HEK293 (cell line): ENCODE data around the gene MED19.

ENCODE experiments used
- CTCF ChIA-PET: fragments of 350-600 bp; formaldehyde crosslinking; extraction: SDS; loops from one replicate; lab custom pipeline; 2021; ENCODE audit warnings: antibody characterized with exemption; lab: Yijun Ruan, JAX
- POLR2A ChIA-PET: fragments of 300-600 bp; formaldehyde crosslinking; extraction: SDS; loops from one replicate; lab custom pipeline; 2020; ENCODE audit warnings: antibody characterized with exemption, inconsistent platforms; lab: Yijun Ruan, JAX
- H3K27ac ChIP-seq: fragments of 200-500 bp; sonication (Bioruptor generic); 2 replicates; pipeline ENCODE4 v1.5.1; 2014; ENCODE audit warnings: low read depth, low read length, control low read depth, inconsistent platforms; ENCODE audit errors: extremely low read depth
- H3K36me3 ChIP-seq, 2 experiments: fragments of 200-500 bp in 1 of 2; sonication (Bioruptor generic) in 1 of 2; 1 replicate in 1 of 2; 2 replicates in 1 of 2; pipeline ENCODE4 v1.5.1; 2014 to 2017; ENCODE audit warnings: inconsistent platforms in 2 of 2, low read length in 2 of 2; ENCODE audit not compliant: control insufficient read depth in 2 of 2, insufficient read depth in 1 of 2
- H3K4me1 ChIP-seq: fragments of 200-500 bp; sonication (Bioruptor generic); 2 replicates; pipeline ENCODE4 v1.5.1; 2014; ENCODE audit warnings: mild to moderate bottlenecking, low read length, inconsistent platforms; ENCODE audit not compliant: control insufficient read depth, insufficient read depth
- H3K4me3 ChIP-seq: 2 replicates; pipeline ENCODE4 v1.5.1; 2011; ENCODE audit warnings: low read depth, mild to moderate bottlenecking, control low read depth, low read length, moderate library complexity
- H3K9me3 ChIP-seq: fragments of 200-500 bp; sonication (Bioruptor generic); 2 replicates; pipeline ENCODE4 v1.5.1; 2014; ENCODE audit warnings: low read depth, low read length, inconsistent platforms; ENCODE audit not compliant: control insufficient read depth, insufficient read depth
- CTCF ChIP-seq: fragments of 450-650 bp; formaldehyde crosslinking; IDR thresholded peaks from 2 replicates; pipeline ENCODE4 v1.5.1; 2016; ENCODE audit warnings: missing biosample characterization, missing genetic modification characterization
- HOXC10 ChIP-seq: sonication (generic); formaldehyde crosslinking; IDR thresholded peaks from 2 replicates; pipeline ENCODE4 v1.8.1; 2023; ENCODE audit warnings: mild to moderate bottlenecking, missing genetic modification reagents
- KLF1 ChIP-seq: fragments of 450-650 bp; formaldehyde crosslinking; IDR thresholded peaks from 2 replicates; pipeline ENCODE4 v1.5.1; 2016; ENCODE audit warnings: missing biosample characterization, missing genetic modification characterization
- MEIS1 ChIP-seq: sonication (generic); formaldehyde crosslinking; IDR thresholded peaks from 2 replicates; pipeline ENCODE4 v1.8.1; 2022; ENCODE audit warnings: missing genetic modification reagents, mild to moderate bottlenecking, borderline replicate concordance
- MZF1 ChIP-seq: fragments of 450-650 bp; formaldehyde crosslinking; IDR thresholded peaks from 2 replicates; pipeline ENCODE4 v1.5.1; 2017; ENCODE audit warnings: missing biosample characterization, missing genetic modification characterization, borderline replicate concordance
- REPIN1 ChIP-seq: fragments of 450-650 bp; formaldehyde crosslinking; IDR thresholded peaks from 2 replicates; pipeline ENCODE4 v1.5.1; 2017; ENCODE audit warnings: missing biosample characterization, missing genetic modification characterization, low read depth
- SCRT1 ChIP-seq: fragments of 450-650 bp; formaldehyde crosslinking; IDR thresholded peaks from 2 replicates; pipeline ENCODE4 v1.5.1; 2016; ENCODE audit warnings: missing biosample characterization, missing genetic modification characterization, borderline replicate concordance
- TRIM28 ChIP-seq: IDR thresholded peaks from 2 replicates; pipeline ENCODE4 v1.6.1; 2011; ENCODE audit warnings: low read length, control low read depth, borderline replicate concordance
- ZBTB17 ChIP-seq: fragments of 450-650 bp; formaldehyde crosslinking; IDR thresholded peaks from 2 replicates; pipeline ENCODE4 v1.5.1; 2016; ENCODE audit warnings: missing biosample characterization, missing genetic modification characterization
- ZBTB26 ChIP-seq: fragments of 450-650 bp; formaldehyde crosslinking; optimal IDR thresholded peaks from 2 replicates; pipeline ENCODE3; 2016; ENCODE audit warnings: missing biosample characterization, mild to moderate bottlenecking, missing genetic modification characterization
- ZBTB48 ChIP-seq: fragments of 450-650 bp; formaldehyde crosslinking; IDR thresholded peaks from 2 replicates; pipeline ENCODE4 v1.5.1; 2016; ENCODE audit warnings: missing biosample characterization, missing genetic modification characterization
- ZFP37 ChIP-seq: fragments of 450-650 bp; formaldehyde crosslinking; IDR thresholded peaks from 2 replicates; pipeline ENCODE4 v1.5.1; 2016; ENCODE audit warnings: missing biosample characterization, missing genetic modification characterization
- ZNF148 ChIP-seq: fragments of 450-650 bp; formaldehyde crosslinking; IDR thresholded peaks from 2 replicates; pipeline ENCODE4 v1.5.0; 2017; ENCODE audit warnings: missing biosample characterization, missing genetic modification characterization, borderline replicate concordance
- ZNF169 ChIP-seq: fragments of 450-650 bp; formaldehyde crosslinking; IDR thresholded peaks from 2 replicates; pipeline ENCODE4 v1.5.1; 2016; ENCODE audit warnings: missing biosample characterization, missing genetic modification characterization
- ZNF174 ChIP-seq: fragments of 450-650 bp; formaldehyde crosslinking; IDR thresholded peaks from 2 replicates; pipeline ENCODE4 v1.5.0; 2017; ENCODE audit warnings: missing biosample characterization, mild to moderate bottlenecking, missing genetic modification characterization
- ZNF19 ChIP-seq: fragments of 450-650 bp; formaldehyde crosslinking; IDR thresholded peaks from 2 replicates; pipeline ENCODE4; 2016; ENCODE audit warnings: missing biosample characterization, missing genetic modification characterization, low read depth
- ZNF211 ChIP-seq: fragments of 450-650 bp; formaldehyde crosslinking; IDR thresholded peaks from 2 replicates; pipeline ENCODE4 v1.5.1; 2016; ENCODE audit warnings: low read depth, missing biosample characterization, missing genetic modification characterization
- ZNF354C ChIP-seq: fragments of 450-650 bp; formaldehyde crosslinking; IDR thresholded peaks from 2 replicates; pipeline ENCODE4 v1.5.1; 2016; ENCODE audit warnings: missing biosample characterization, missing genetic modification characterization, low read depth, borderline replicate concordance
- ZNF423 ChIP-seq: fragments of 450-650 bp; formaldehyde crosslinking; IDR thresholded peaks from 2 replicates; pipeline ENCODE4 v1.5.1; 2016; ENCODE audit warnings: missing biosample characterization, missing genetic modification characterization
- ZNF558 ChIP-seq: fragments of 450-650 bp; formaldehyde crosslinking; IDR thresholded peaks from 2 replicates; pipeline ENCODE4 v1.5.1; 2016; ENCODE audit warnings: missing biosample characterization, missing genetic modification characterization
- ZNF585B ChIP-seq: fragments of 450-650 bp; formaldehyde crosslinking; IDR thresholded peaks from 2 replicates; pipeline ENCODE4 v1.5.1; 2016; ENCODE audit warnings: missing biosample characterization, missing genetic modification characterization
- ZNF660 ChIP-seq: fragments of 450-650 bp; IDR thresholded peaks from 2 replicates; pipeline ENCODE4 v1.5.1; 2018; ENCODE audit warnings: missing biosample characterization, mild to moderate bottlenecking, missing genetic modification characterization
- ZNF785 ChIP-seq: fragments of 450-650 bp; formaldehyde crosslinking; IDR thresholded peaks from 2 replicates; pipeline ENCODE4 v1.5.1; 2016; ENCODE audit warnings: missing biosample characterization, missing genetic modification characterization
- ZNF843 ChIP-seq: fragments of 450-650 bp; formaldehyde crosslinking; IDR thresholded peaks from 2 replicates; pipeline ENCODE4 v1.5.1; 2016; ENCODE audit warnings: missing biosample characterization, missing genetic modification characterization
- ZXDB ChIP-seq: fragments of 450-650 bp; formaldehyde crosslinking; IDR thresholded peaks from 2 replicates; pipeline ENCODE4 v1.5.1; 2016; ENCODE audit warnings: missing biosample characterization, missing genetic modification characterization
- TF ChIP-seq, protein P1 (sequence below): fragments of 450-650 bp; formaldehyde crosslinking; IDR thresholded peaks from 2 replicates; pipeline ENCODE4 v1.5.1; 2016; ENCODE audit warnings: missing biosample characterization, missing genetic modification characterization
- TF ChIP-seq, protein P2 (sequence below): fragments of 450-650 bp; formaldehyde crosslinking; IDR thresholded peaks from 2 replicates; pipeline ENCODE4 v1.5.1; 2016; ENCODE audit warnings: missing biosample characterization, missing genetic modification characterization

Gene MED19

GRCh38 chr11:57742087-57742452, 30.1 kb upstream of the MED19 start:
- H3K27ac ChIP-seq: peak overlapping the region; percentile 67; the same call in 1 of the 2 replicates
- no peaks in the 10 kb centered on the region for H3K4me1 ChIP-seq
- no peak for TF ChIP-seq MZF1
- TF ChIP-seq ZBTB26 (tag by site-specific recombination): no peak
- TF ChIP-seq ZNF558 (tag by site-specific recombination): no peak
- no peak for TF ChIP-seq ZNF660 (tag by site-specific recombination)
- TF ChIP-seq CTCF (tag by site-specific recombination): no peak
- TF ChIP-seq ZXDB (tag by site-specific recombination): no peak
- TF ChIP-seq ZNF19 (tag by site-specific recombination): no peak
- TF ChIP-seq ZNF843 (tag by site-specific recombination): no peak
- TF ChIP-seq TRIM28: no peak
- peak overlapping the region; percentile 85 for H3K4me3 ChIP-seq
- ChIA-PET CTCF (interaction anchor here (1.1 to 3.9 kb wide), 3 partner anchors 9 to 59 kb away, joined by 3 to 23 read pairs (median 7); partner anchors contain the start of gene BTBD18), POLR2A (interaction anchor here (0.8 to 3.3 kb wide), 10 partner anchors 10 to 237 kb away, joined by 3 to 33 read pairs (median 5); partner anchors contain the start of genes CTNND1, MED19 and TMX2)
- peaks cover 8 to 74% of the 10 kb centered on the region in 2 experiments for H3K36me3 ChIP-seq
- H3K9me3 ChIP-seq: no peaks in the 10 kb centered on the region

DNA sequence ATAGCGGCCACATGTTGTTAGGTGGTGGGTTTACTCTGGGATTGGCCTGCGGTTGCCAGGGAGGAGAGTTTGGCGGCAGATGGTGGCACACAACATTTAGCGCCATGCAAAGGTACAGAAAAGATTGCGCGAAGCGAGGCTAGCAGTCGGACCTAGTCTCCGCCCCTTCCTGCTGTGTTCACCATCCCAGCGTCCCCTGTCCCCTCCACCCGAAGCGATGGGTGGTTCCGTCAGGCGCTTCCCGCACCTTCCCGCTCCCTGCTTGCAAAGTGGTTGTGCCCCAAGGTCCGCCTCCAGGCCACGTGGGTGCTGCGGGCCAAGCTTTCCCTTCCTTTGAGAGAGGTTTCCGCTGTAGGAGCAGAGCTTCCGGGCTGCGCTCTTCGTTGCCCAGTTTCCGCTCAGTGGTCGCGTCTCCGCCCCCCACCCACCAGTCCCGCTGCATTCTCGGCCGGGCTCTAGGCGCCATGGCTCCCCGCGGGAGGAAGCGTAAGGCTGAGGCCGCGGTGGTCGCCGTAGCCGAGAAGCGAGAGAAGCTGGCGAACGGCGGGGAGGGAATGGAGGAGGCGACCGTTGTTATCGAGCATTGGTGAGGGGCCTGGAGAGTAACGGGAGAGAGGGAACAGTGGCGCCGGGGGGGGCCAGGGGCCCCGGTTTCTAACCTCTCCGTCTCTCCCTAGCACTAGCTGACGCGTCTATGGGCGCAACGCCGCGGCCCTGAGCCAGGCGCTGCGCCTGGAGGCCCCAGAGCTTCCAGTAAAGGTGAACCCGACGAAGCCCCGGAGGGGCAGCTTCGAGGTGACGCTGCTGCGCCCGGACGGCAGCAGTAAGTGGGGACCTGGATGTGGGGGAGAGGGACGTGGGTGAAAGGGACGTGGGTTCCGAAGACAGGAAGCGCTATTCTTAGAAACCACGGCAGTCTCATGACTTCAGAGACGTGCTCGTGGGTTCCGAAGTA, 29.4 kb upstream of the MED19 start, which contains the start of gene SELENOH:
SELENOH (plus strand) TSS at position 360 of the 955 bp plus-strand sequence; CDS start at position 465, 105 bp downstream.
- H3K9me3 ChIP-seq: no peaks in the 10 kb centered on the region
- peaks cover 8 to 74% of the 10 kb centered on the region in 2 experiments for H3K36me3 ChIP-seq
- CTCF ChIA-PET: interaction anchor here (0.6 to 3.9 kb wide), 5 partner anchors 9 to 60 kb away, joined by 3 to 23 read pairs (median 6); partner anchors contain the start of gene BTBD18
- no peaks in the 10 kb centered on the region for H3K4me1 ChIP-seq
- peak within 1 kb of the TSS; percentile 85 for H3K4me3 ChIP-seq
- POLR2A ChIA-PET: interaction anchor here (0.6 to 3.3 kb wide), 25 partner anchors 8 to 621 kb away, joined by 3 to 33 read pairs (median 4); partner anchors contain the start of genes BTBD18, CTNND1, MED19 and TMX2
- peak within 1 kb of the TSS; percentile 75 for H3K27ac ChIP-seq
- TF ChIP-seq, protein P1, sequence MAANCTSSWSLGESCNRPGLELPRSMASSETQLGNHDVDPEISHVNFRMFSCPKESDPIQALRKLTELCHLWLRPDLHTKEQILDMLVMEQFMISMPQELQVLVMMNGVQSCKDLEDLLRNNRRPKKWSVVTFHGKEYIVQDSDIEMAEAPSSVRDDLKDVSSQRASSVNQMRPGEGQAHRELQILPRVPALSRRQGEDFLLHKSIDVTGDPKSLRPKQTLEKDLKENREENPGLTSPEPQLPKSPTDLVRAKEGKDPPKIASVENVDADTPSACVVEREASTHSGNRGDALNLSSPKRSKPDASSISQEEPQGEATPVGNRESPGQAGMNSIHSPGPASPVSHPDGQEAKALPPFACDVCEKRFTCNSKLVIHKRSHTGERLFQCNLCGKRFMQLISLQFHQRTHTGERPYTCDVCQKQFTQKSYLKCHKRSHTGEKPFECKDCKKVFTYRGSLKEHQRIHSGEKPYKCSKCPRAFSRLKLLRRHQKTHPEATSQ (tag by site-specific recombination): peak; percentile 96
- TF ChIP-seq ZNF558 (tag by site-specific recombination): no peak; the same call in 1 of the 2 replicates
- TF ChIP-seq ZFP37 (tag by site-specific recombination): peak; percentile 91
- 0 out of 2 replicates have a peak, but pooled peaks have one; percentile 37 for TF ChIP-seq HOXC10 (CRISPR knock-in tag)
- no peak for TF ChIP-seq ZNF423 (tag by site-specific recombination)
- TF ChIP-seq REPIN1: peak; percentile 91; the same call in 1 of the 2 replicates
- no peak for TF ChIP-seq ZNF585B (tag by site-specific recombination)
- 0 out of 2 replicates have a peak, but pooled peaks have one; percentile 27 for TF ChIP-seq SCRT1 (tag by site-specific recombination)
- TF ChIP-seq ZNF785 (tag by site-specific recombination): no peak
- TF ChIP-seq ZNF174: no peak
- TF ChIP-seq ZNF354C (tag by site-specific recombination): no peak
- TF ChIP-seq ZBTB17 (tag by site-specific recombination): peak; percentile 88
- TF ChIP-seq ZNF211 (tag by site-specific recombination): no peak
- peak; percentile 68 for TF ChIP-seq KLF1 (tag by site-specific recombination)
- TF ChIP-seq, protein P2, sequence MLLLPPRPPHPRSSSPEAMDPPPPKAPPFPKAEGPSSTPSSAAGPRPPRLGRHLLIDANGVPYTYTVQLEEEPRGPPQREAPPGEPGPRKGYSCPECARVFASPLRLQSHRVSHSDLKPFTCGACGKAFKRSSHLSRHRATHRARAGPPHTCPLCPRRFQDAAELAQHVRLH (tag by site-specific recombination): peak; percentile 86
- TF ChIP-seq ZNF148 (tag by site-specific recombination): no peak
- TF ChIP-seq ZNF169 (tag by site-specific recombination): no peak
- TF ChIP-seq MEIS1 (CRISPR knock-in tag): no peak
- peak; percentile 75 for TF ChIP-seq ZBTB48 (tag by site-specific recombination)
